HG02885 (cell line): ENCODE results near the gene UNC13A.
"Not testable (repeated sequence)": the region's sequence is repeated elsewhere in the genome, so short reads cannot be mapped to it uniquely, and the experiment has no call there.

Experiments
- ATAC-seq: cut with Tn5 transposase; IDR thresholded peaks from one replicate; pipeline ENCODE4 v1.9.1; 2021; ENCODE audit warnings: mild to moderate bottlenecking; ENCODE audit not compliant: unreplicated experiment, poor library complexity

Gene UNC13A

DNA sequence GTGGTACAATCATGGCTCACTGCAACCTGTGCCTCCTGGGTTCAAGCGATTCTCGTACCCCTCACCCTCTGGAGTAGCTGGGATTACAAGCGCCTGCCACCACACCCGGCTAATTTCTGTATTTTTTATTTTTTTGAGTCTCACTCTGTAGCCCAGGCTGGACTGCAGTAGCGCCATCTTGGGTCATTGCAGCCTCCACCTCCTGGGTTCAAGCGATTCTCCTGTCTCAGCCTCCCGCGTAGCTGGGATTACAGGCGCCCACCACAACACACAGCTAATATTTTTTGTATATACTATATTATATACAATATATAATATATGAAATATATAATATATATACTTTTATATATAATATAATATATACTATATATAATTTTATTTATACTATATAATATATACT is 80.2 kb downstream of the UNC13A start:
- no peak for ATAC-seq

DNA sequence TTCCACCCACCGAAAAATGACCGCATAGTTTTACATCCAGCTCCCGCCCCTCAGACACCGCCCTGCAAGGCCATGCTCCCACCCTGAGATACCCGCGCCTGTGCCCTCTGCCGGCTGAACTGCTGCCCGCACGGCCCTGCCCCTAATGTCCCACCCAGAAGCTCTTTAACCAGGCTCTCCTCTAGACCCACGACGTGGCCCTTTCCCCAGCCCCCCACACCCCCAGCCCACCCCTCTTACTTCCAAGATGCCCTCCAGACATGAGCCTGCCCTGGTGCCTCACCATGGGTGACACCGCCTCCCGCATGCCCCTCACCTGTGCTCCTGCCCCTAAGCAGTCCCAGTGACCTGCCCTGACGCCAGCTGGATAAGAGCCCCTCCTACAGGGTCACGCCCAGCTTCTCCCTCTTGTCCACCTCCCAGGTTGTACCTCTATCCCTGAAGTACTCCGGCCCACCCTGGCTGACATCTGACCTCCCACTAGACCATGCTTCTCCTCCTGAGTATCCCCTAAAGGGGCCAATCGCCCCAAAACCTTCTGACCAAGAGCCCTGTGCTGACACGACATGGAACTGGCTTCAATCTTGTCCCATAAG is 81.5 kb downstream of the UNC13A start:
- ATAC-seq, result no peak

DNA sequence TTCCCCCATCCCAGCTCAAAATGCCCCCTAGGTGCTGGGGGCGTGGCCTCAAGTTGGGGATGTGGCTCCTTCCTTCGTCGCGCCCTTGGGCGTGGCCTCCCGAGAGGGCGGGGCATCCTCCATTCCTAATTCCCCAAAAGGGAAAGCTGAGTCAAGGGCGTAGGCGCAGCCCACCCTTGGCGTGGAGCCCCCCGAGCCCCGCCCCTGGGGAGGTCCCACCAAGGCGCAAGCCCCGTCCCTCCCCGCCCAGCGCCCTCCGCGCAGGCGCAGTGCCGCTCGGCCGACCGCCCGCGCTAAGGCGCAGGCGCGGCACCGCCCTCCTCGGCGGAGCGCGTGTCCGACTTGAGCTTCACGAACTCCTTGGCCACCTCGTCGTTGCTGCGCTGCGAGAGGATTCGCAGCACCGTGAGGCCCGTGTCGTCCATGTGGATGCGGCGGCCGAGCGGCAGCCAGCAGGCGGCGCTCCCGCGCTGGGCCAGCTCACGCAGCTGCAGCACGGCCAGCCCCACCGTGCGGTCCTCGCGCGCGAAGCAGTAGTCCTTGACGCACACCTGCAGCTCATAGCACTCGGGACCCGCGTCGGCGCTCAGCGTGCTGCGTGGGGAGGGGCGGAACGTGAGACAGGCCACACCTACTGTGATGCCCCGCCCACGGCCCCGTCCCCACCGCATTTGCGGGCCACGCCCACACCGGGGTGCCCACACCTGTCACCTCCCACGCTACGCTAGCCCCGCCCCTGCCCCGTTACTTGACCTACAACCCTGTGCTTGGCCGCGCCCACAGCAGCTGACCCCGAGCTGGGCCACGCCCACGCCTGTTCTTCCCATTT is 82.2 kb downstream of the UNC13A start:
- ATAC-seq, result peak; percentile 65

DNA sequence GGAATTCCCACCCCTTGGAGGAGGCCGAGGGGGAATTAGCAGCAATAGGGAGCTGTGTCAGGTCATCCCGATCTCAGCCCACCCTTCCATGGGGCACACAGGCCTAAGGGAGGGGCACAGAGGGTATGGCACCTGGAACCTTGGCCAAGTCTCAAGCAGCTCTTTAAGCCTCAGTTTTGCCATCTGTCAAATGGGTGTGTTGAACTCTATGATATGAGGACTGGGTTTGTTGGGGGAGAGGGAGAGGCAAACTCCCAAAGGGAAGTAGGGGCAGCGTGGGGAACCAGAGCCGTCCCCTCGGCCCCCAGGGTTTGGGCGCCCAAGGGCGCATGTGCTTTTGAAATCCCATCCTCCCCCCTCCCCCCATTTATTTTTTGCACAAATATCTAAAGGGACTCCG is 83.0 kb downstream of the UNC13A start:
- no peak for ATAC-seq

DNA sequence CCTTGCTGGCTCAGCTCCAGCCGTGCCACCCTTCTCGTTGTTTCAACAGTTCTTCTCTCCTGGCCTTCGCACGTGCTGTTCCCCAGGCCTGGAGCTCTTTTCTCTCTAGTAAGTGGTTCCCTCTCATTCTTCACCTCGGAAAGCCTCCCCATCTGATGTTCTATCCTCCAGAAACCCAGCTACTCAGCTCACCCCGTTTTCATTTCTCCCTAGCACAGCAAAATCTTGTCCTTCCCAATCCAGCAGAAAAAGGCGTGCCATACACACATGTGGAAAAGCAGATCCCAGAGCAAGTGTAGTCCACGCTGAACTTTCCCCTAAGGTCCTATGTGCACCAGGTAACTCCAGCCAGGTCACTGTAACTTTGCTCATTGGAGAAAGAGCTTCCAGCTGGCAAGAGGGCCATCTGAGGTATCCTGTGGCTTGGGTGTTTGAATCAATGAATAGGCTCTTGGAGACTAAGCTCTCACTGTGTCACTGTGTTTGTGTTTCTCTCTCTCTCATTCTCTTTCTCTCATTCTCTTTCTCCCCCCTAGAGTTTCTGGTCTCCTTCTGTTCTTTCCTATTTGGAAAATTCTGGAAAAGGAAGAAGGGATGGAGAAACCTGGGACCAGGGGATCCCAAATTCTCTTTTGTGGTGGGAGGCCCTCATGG is 83.7 kb downstream of the UNC13A start:
- no peak for ATAC-seq

DNA sequence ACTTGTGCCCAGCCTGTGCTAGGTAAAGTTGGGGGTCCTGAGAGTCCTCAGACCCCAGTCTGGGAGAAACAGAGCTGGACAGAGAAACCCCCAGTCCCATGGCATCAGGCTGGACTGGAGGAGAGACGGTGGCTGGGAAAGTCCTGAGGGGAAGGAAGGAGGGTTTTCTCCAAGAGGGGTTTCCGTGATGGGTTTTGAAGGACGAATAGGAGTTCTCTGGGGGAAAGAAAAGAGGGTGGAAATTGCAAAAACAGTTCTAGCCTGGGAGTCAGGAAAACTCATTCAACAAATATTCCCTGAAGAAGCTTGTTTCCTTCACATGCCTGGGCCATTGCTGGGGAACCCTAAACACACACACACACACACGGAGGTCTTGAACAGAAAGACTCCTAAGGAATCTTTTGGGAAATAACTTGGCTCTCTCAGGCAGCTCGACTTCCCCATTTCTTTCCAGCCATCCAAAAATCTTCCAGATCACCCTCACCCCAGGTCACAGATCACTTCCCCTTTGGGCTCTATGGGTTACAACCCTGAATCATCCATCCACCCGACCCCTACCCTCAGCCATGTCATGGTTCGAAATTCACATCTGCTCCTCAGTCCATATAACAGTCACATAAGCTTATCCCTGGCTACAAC is 85.2 kb downstream of the UNC13A start:
- ATAC-seq, result no peak

DNA sequence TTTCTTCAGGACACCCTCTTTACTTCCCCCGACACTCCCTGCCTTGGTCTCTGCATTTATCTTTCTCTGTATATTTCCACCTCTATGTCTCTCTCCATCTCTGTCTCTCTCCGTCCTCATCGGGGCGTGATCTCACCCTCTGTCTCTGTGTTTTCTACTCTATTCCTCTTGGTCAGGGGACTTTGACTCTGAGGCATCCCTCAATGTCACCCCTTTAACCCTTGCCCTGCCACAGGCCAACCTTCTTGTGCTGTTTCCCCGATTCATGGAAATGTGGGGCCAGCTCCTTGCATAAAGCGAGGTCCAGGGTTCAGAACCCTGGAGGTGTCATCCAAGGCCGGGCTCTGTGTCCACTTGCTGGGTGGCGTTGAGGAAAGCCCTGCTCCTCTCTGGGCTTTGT is 85.9 kb downstream of the UNC13A start:
- ATAC-seq, result no peak

DNA sequence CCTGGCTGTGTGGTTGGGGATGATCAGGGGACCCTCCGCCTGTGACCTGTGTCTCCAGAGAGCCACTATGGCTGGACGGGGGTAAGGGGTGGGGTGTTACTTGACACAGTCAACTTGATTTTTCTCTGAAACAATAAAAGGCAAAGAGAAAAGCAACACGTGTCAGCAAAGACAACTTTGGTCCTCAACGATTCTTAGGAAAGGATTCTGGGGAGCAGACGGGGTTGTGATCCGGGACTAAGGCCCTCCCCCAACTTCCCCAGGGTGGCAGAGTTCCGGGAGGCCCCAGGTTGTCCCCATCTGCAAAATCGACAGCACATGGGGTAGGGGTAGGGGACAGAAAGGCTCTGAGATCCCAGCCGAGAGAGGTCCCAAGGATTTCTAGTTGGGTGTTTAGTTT is 86.5 kb downstream of the UNC13A start:
- no peak for ATAC-seq

DNA sequence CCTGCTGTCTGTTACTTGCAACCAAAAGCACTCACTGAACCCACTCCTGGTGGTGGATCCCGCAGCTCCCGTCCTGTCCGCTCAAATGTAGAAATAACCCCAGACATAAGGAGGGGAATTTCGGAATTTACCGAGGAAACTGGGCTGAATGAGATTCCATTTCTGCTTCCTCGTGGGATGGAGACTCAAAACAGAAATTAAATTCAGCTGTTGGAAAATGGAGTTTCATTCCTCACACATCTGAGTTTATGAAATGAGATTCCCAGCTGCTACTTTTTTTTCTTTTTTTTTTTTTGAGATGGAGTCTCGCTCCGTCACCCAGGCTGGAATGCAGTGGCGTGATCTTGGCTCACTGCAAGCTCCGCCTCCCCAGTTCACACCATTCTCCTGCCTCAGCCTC is 88.4 kb downstream of the UNC13A start:
- no peak for ATAC-seq

DNA sequence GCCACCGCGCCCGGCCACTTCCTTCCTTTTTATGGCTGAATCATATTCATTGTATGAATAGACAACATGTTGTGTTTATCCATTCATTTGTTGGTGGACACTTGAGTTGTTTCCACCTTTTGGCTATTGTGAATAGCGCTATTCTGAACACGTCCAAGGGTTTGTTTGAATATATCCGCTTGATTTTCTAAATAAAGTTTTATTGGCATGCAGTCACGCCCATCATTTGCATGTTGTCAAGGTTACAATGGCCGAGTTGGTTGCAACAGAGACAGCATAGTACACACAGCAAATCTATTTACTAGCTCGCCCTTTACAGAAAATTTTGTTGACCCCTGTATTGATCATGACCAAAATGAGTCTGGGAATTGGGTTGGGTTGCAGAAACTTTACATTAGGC is 89.2 kb downstream of the UNC13A start:
- no peak for ATAC-seq

DNA sequence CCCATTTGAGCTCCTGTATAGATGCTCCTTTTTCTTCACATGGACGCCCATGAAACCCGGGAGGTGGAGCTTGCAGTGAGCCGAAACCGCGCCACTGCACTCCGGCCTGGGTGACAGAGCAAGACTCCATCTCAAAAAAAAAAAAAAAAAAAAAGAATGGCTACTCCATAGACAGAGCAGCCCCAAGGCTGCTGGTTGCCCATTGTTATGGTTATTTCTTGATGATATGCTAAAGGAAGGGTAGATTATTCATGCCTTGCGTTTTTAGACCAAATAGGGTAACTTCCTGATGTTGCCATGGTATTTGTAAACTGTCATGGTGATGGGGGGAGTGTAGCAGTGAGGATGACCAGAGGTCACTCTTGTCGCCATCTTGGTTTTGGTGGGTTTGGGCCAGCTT is 90.1 kb downstream of the UNC13A start:
- ATAC-seq, result not testable (repeated sequence)

DNA sequence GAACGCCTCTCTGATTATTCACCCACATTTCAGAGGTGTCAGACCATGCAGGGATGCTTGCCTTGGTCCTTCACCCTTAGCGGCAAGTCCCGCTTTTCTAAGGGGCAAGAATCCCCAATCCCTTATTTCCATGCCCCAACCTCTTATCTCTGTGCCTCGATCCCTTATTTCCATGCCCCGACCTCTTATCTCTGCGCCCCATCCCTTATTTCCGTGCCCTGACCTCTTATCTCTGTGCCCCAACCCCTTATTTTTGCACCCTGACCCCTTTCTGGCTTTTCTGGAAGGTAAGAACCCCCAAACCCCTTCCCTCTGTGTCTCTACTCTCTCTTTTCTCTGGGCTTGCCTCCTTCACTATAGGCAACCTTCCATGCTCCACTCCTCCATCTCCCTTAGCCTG is 93.9 kb downstream of the UNC13A start:
- ATAC-seq, result not testable (repeated sequence)

DNA sequence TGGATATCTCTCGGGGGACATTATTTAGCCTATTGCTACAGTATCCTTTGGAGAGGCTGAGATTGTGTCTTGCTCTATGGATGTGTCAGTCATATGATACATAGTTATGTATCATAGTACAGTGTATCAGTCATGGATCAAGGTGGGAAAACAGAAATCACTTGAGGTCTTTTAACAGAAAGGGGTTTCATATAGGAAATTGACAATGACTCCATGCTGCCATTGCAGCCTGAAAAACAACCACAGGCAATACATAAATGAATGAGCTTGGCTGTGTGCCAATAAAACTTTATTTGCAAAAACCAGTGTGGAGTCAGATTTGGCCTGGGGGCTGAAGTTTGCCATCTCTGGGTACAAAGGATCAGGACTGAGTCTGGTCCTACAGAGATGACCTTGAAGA is 97.3 kb downstream of the UNC13A start:
- ATAC-seq, result no peak

DNA sequence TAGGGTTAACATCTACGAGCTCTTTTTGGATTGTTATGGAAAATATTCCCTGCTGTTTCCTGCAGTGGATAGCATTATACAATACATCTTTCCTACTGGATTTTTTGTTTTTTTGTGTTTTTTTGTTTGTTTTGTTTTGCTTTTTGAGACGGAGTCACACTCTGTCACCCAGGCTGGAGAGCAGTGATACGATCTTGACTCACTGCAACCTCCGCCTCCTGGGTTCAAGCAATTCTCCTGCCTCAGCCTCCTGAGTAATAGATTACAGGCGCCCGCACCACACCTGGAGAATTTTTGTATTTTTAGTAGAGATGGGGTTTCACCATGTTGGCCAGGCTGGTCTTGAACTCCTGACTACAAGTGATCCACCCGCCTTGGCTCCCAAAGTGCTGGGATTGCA is 102.8 kb downstream of the UNC13A start:
- ATAC-seq, result not testable (repeated sequence)

DNA sequence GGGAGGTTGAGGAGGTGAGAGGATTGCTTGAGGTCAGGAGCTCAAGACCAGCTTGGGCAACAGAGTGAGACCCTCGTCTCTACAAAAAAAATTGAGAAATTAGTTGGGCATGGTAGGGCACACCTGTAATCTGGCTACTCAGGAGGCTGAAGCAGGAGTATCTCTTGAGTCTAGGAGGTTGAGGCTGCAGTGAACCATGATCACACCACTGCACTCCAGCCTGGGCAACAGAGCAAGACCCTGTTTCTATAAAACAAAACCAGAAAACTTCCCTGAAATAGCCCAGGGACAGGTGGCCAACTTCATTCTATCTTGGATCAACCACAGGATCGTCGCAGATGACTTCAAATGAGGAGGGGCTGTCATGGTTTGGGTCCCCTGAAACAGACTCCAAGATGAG is 104.0 kb downstream of the UNC13A start:
- no peak for ATAC-seq

DNA sequence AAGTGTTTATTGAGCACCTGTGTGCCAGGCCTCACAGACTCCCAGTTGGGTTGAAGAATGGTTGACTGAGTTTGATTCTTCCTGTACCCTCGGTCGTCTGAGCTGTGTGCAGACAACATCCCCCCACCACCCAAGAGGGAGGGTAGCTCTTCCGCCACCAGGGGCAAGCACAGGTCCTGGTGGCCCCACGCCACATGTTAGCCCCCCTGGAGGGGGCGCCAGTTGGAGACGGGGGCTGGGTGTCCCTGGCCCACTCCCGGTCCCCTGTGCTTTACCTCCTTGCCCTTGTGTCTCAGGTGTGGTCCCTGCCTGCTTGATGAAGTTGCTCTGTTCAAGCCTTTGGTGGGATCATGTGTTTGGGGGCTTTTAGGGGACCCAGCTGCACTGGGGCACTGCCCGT is 105.5 kb downstream of the UNC13A start:
- no peak for ATAC-seq

DNA sequence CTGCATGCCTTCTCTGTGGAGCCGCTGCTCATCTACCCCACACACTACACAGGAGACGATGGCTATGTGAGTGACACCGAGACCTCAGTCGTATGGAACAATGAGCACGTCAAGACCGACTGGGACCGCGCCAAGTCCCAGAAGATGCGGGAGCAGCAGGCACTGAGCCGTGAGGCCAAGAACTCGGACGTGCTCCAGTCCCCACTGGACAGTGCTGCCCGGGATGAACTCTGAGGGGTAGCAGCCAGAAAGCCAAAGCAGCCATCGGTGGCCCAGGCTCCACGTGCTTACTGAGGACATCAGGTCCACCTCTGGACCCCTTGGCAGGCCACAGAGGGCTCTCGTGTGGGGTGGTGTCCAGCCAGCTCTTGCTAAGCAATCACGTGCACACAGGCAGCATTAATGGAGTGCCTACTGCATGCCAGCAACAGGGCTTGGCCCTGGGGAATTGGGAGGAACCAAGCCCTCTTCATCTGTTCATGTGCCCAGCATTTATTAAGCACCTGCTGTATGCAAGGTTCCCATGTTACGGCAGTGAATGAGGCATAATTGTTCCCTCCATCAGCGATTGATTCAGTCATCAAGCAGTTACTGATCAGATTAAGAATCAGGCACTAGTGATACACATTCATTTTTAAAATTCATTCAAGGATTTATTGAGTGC is 106.8 kb downstream of the UNC13A start:
- ATAC-seq, result no peak

DNA sequence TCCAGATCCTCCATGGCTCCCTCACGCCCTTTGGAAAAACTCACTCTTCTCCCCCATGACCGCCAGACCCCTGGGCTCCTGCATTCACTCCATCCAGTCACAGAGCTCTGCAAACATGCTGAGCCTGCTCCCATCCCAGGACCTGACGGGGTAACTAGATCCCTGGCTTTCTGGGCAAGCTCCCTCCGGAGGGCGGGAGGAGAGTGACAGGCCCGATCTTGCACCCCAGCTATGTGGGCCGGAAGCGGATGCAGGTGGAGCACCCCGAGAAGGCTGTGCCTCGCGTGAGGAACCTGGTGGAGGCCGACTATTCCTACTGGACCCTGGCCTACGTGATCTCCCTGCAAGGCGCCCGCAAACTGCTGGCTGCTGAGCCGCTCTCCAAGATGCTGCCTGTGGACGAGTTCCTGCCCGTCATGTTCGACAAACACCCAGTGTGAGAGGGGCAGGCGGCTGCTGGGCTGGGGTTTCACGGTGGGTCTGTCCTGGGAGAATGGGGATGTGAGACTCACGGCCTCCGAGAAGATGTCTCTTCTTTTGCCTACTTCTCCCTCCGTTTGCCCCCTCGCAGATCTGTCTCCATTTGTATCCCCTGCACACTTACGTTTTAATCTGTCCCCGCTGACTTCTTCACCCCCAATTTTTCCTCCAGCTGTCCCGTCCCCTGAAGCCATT is 107.5 kb downstream of the UNC13A start:
- no peak for ATAC-seq

DNA sequence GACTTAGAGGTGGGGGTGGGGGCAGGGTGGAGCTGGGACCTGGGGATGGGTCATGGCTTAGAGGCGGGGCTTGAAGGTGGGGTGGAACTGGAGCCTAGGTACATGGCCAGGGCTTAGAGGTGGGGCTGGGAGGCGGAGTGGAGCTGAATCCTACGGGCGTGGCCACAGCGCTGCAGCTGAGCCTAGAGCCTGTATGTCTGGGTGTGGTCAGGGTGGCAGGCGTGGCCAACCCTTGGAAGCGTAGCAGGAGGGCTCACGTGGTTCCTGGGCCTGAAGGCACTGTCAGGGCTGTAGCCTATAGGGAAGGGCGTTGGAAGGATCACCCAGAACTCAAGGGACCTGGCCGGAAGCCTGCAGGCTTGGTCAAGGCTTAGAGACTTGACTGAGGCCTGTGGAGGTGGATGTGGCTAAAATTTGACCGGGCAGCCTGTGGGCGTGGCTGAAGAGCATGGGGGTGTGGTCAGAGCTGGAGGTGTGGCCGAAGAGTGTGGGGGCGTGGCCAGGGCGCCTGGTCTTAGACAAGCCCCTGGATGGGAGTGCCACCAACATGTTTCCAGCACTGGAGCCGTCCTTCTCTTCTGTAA is 108.4 kb downstream of the UNC13A start:
- ATAC-seq, result peak; percentile 73
